SKM-1 (cell line): ENCODE results near the gene KPNA2.
A peak's percentile ranks its signal among the peaks of the same experiment; 100 is the strongest.
"Not testable (repeated sequence)": the region's sequence is repeated elsewhere in the genome, so short reads cannot be mapped to it uniquely, and the experiment has no call there.

ENCODE experiments used
- DNase-seq: peaks from one replicate; lab custom pipeline; 2025; ENCODE audit not compliant: unreplicated experiment; lab: John Stamatoyannopoulos, UW

KPNA2 gene

DNA sequence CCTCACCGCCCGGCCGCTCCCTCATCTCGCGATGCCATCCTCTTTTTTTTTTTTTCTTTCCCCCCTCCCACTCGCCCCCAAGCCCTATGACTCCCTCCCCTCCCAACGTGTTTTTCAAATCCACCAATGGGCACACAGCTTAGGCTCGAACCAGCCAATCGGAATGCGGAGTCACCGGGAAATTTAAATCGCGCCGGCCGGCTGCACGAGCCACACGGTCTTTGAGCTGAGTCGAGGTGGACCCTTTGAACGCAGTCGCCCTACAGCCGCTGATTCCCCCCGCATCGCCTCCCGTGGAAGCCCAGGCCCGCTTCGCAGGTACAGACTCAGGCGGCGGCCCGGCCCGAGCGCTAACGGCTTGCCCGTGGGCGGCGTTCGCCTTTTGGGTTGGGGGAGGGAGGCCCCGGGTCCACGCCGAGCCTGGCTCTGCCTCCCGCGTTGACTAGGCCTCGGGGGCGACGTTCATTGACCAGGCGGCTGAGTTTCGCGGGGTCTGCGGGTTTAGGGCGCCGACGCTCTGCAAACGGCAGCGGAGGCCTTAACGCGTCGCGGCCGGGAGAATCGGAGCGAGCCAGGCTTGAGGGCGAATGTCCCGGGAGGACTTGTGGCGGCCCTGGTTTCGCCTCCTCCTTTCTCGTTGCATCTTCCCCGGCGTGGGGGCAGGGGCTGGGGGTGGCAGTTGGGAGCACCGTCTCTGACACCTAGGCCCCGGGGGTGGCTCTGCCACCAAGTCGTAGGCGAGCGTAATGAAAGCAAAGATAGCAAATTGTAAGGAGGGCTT is at the start of gene KPNA2:
Gene KPNA2 (plus strand): TSS at position 213 of the 781 bp plus-strand sequence. CDS start 1,398 bp downstream, outside the sequence.
- DNase-seq = peak; percentile 96

DNA sequence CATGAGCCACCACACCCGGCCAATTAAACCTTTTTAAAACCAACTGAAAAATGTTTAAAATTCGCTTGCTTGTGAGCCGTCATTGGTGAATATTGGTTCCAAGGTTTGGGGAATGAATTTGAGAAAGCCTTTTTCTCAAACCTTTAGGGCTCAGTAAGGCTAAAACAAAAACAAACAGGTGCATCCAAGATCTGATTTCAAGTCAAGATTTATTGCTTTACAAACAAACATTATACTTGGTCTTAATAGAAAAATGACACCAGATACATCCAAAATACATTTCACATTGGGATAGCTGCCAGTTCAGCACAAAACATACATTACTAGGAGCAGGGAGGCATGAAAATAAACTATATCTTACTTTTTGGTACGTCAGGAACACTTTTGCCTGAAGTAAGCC is 44.6 kb upstream of the KPNA2 start:
- DNase-seq = no peak

DNA sequence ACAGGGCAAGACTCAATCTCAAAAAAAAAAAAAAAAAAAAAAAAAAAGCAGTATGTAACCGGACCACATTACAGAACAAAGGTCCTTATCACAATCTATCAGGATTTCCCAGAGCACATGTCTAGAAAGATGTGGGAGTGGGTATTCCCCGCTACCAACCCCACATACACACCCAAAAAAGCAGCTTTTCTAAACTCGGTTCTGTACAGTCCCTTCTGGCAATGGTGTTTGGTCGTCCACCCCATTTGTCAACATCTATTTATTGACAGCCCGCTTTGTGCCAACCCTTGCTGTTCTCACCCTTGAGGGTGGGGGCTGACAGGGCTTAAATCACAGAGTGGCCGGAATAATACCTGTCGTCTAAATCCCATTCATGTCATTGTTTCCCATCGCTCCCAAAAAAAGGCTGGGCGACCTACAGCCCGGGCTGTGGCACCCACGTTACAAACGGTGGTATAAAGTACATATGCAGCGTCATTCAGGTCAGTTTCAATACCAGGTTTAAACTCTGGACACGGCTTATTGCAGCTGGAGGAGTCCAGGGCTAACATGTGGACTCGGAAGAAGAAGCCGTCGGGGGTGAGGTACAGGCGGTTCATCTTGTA is 42.9 kb upstream of the KPNA2 start:
- no peak for DNase-seq

DNA sequence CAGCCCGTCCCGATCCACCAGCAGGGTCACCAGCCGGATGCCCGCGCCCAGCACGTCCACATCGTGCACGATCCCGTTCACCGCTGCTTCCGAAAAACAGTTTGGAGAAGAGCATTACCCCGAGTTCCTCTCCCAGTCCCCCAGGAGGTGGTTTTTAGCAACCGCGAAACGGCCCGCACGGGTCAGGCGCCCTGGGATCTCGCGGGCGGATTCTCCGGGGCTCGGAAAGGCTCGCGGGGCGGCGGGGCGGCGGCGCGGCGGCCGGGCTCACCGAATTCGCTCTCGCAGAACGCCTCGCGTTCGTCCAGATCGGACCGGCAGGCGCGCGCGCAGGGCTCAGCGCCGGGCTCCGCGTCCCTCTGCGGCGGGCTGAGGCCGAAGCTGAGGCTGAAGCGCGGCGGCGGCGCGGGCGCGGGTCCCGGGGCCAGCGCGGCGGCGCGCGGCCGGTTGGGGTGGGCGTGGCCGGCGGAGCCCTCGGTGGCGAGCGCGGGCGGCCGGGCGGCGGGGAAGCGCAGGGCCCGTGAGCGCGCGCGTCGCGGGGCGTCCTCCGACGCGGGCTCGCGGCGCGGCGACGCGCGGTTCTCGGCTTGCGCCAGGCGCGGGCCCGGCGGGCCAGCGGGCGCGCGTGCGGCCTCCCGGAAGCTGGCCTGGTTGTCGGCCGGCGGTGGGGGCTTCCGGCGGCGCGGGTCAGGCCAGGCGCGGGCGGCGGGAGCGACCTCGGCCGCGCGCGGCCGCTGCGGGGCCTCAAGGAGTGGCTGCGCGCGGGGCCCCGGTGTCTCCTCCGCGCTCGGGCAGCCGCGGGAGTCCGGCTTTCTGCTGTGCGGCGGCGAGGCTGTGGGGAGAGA is 42.2 kb upstream of the KPNA2 start:
- peak; percentile 73 for DNase-seq

DNA sequence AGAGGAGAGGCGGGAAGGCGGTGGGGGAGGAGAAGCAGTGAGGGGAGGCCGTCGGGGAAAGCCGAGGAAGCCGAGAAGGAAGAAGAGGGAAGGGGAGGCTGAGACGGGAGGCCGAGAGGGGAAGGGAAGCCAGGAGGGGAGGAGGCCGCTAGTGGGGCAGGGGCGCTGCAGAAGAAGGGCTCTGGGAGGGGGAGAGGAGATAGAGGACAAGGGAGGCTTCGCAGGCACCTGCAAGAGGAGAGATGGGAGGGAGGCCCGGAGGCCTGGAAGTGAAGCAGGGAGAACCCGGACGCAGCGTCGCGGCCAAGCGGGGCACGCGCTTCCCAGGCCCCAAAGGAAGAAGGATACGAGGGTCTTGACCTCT is 41.6 kb upstream of the KPNA2 start:
- no peak for DNase-seq

DNA sequence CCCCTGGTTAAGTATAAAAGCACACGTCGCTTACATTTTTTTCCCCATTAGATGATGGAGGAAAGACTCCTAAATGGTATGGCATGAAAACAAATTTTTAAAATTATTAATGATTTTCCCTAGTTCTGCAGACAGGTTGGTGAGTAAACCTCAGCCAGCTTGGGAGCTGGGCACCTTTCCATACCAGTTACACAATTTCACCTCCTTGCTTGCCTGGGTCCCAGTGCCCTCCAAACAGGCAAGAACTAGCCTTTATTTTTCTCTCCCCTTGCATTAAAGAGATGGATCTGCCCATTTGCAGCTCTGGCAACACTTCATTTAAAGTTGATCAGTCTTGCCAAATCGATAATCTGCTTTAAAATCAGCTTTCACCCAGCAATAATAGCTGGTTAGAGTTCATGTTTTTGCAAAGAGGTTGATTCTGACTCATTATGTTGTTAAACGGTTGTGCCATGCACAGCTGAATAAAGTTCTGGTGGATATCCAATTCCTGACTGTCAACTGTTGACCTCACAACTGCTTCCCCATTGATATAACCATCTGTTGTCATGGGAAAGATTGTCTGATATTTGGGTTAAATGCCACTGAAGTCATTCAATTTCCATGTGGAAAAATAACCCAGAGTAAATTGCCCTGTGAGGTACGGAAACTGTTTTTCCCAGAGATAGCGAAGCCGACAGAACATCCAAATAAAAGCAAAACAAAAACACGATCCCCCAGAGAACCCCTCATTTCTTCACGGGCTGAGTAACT is 40.5 kb upstream of the KPNA2 start:
- DNase-seq = no peak

DNA sequence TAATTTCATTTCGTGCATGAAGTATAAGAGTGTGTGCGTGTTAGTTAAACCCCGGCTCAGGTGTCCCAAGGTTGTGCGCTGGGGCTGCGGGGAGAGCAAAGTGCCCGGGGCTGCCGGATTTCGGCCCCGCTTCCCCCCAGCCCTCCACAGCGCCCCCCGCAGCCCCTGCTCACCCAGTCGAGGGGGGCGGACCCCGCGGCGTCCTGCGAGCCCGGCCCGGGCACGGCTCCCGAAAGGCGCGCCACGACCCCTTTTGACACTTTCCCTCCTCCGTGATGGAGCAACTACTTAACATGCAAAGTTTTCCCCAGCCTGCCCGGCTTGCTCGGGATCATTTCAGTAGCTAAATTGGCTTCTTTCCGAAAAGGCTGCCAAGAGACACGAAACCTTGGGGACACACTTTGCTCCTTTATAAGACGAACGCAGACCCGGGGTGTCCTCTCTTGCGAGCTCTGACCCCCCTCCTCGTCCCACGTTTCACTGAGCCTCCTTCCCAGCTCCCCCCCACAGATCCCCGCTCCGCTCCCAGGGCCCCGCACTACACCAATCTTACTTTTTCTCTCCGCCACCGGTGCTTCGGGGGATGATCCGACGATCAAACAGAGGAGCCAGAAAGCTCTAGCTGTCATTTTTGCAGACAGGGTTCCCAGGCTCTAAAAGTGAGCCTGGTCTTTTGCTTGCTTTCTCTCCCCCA is 39.8 kb upstream of the KPNA2 start:
- no peak for DNase-seq

DNA sequence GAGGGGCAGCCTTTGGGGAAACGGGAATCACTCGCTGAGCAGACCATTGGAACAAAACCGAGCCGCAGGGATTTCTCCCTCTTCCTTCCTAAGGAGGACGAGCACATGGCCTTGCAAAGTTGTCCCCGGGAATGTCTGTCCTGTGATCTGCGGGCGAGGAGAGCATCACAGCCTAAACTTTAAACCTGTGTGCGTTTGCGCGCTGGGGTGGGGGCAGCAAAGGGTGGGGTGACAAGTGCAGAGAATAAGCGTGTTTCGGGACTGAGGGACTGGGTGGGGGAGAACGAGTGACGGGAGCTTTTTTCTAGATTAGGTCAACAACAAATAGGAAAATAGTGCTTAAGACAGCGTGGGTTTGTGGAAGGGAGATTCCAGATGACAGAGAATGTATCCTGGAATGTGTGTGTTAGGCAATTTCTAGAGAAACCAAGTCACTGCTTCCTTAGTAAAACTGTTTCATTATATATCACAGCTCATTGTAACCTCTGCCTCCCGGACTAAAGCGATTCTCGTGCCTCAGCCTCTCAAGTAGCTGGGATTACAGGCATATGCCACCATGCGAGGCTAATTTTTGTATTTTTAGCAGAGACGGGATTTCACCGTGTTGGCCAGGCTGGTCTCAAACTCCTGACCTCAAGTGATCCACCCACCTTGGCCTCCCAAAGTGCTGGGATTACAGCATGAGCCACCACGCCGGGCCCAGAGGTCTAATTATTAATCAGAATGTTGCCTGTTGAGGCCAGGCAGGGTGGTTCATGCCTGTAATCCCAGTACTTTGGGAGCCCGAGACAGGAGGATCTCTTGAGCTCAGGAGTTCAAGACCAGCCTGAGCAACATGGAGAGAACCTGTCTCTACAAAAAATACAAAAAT is 39.0 kb upstream of the KPNA2 start, which contains the start of gene C17orf58:
Gene C17orf58 (minus strand): TSS at position 169 of the 871 bp plus-strand sequence. CDS start 271 bp downstream, outside the sequence.
- not testable (repeated sequence) for DNase-seq

DNA sequence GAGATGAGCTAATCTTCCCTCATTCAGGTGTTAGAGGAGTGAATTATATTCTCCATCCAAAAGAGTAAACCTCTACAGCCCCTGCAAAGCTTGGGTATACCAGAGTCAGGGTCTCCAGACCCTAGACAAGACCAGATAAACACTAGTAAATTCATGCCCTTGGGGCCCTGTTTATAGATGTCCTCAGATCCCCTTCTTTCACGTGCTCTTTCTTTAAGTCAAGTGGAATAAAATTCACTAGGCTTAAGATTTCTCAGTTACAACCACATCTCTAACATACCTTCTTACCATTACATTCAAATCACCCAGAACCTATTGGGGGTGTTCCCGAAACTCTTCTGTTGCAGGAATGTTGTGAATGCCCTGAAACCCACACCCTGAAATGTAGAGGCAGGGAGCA is 37.1 kb upstream of the KPNA2 start:
- DNase-seq = no peak

DNA sequence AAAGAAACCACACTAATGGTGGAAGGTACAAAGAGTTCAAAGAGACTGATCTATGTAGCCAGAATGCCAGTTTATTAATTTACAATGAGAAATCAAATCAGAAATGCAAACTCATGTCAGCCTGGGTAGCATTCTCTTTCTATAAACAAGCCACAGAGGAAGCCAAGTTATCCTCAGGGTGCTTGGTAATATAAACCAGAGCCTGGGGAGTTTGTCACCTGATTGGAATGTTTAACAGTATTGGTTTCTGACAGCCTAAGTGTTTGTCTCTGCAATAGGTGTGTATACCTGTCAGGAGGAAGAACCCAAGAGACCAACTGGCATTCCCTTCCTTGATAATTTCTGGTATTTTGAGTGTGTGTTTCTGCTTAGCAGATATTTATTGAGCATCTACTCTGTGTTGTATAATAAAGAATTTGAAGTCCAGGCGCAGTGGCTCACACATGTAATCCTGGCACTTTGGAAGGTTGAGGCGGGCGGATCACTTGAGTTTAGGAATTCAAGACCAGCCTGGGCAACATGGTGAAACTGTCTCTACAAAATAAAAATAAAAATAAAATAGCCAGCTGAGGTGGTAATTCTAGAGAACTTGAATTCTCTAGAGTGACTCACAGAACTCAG is 36.1 kb upstream of the KPNA2 start:
- DNase-seq = no peak

DNA sequence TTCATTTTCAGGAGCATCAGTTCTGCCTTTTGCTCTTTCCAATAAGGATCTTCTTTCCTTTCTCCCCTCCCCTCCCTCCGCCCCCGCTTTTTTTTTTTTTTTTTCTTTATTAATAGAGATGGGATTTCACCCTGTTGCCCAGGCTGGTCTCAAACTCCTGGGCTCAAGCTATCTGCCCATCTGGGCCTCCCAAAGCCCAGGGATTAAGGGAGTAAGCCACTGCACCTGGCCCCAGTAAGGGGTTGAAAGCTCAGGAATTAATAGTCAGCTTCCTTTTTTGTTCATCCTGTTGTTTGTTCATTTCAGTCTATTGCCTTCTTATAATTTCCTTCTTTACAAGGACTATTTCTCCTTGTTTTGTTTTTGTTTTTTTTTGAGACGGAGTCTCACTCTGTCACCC is 31.3 kb upstream of the KPNA2 start:
- DNase-seq = no peak

DNA sequence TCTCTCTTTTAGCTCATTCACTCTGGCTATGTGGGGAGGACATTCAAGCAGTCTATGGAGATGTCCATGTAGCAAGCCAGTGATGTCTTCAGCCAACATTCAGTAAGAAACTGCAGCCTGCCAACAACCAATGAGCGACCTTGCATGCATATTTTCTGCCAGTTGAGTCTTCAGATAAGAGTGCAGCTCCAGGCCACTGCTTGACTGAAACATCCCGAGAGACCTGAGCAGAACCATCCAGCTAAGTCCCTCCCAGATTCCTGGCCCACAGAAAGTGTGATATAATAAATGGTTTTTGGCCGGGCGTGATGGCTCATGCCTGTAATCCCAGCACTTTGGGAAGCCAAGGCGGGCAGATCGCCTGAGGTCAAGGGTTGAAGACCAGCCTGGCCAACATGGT is 28.7 kb upstream of the KPNA2 start:
- DNase-seq = no peak

DNA sequence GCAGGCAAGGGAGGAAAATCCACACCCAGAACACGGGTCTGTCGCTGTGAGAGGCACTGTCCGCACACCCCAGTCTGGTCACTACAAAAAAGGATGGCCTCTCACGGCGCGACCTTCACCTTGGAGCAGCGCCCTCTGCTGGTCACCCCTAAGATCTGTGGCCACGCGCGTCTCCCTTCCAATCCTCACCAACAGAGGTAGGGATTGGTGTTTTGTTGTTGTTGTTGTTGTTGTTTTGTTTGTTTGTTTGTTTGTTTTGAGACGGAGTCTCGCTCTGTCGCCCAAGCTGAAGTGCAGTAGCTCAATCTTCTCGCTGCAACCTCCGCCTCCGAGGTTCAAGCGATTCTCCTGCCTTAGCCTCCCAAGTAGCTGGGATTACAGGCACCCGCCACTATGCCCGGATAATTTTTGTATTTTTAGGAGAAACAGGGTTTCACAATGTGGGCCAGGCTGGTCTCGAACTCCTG is 24.3 kb upstream of the KPNA2 start:
- peak; percentile 45 for DNase-seq

DNA sequence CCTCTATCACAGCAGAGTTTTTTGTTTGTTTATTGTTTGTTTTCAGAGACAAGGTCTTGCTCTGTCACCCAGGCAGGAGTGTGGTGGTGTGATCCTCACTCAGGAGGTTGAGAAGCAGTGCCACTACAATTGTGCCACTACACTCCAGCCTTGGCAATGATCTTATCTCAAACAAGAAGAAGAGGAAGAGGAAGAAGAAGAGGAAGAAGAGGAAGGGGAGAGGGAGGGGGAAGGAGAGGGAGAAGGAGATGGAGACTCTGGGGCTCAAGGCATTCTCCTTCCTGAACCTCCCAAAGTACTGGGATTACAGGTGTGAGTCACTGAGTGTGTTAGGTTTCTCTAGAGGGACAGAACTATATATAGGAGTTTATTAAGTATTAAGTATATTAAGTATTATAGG is 22.1 kb upstream of the KPNA2 start:
- DNase-seq = no peak

DNA sequence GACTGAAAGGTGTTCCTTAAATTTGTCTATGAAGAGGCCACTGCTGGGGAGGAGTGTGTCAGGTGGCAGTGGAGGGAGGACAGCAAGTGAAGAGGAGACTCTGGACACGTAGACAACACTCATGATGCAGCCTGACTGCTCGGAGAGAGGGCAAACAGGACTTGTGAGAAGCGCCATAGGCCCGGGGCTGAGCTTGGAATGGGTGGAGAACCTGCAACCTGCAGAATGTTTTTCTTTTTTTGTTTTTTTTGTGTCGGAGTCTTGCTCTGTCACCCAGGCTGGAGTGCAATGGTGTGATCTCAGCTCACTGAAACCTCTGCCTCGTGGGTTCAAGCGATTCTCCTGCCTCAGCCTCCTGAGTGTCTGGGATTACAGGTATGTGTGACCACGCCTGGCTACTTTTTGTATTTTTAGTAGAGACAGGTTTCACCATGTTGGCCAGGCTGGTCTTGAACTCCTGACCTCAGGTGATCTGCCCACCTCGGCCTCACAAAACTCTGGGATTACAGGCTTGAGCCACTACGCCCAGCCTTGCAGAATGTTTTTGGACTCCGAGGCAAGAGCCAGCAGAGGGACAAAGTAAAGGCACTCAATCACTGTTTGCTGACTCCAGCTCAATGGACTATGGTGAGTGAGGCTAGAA is 20.3 kb upstream of the KPNA2 start:
- DNase-seq = no peak

DNA sequence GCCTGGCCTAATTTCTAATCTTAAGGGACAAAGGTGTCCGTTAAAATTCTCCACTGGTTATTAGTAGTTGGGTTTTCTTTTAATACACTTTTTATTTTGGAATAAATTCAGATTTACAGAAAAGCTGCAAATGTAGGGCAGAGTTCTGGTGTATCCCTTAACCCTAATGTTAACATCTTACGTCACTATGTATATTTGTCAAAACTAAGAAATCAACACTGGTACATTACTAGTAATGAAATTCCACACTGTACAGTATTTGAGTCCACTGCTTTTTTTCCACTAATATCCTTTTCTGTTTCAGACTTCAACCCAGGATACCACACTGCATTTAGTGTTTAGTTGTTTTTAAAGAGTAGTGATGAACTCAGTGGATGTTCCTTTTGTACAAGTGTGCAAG is 18.7 kb upstream of the KPNA2 start:
- no peak for DNase-seq

DNA sequence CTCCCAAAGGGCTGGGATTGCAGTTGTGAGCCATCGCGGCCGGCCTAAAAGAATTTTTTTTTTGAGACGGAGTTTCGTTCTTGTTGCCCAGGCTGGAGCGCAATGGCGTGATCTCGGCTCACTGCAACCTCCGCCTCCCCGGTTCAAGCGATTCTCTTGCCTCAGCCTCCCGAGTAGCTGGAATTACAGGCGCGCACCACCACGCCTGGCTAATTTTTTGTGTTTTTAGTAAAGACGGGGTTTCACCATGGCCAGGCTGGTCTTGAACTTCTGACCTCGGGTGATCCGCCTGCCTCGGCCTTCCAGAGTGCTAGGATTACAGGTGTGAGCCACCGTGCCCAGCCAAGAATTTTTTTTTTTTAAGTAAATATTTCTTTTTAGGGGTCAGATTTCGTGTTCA is 17.0 kb upstream of the KPNA2 start:
- not testable (repeated sequence) for DNase-seq

DNA sequence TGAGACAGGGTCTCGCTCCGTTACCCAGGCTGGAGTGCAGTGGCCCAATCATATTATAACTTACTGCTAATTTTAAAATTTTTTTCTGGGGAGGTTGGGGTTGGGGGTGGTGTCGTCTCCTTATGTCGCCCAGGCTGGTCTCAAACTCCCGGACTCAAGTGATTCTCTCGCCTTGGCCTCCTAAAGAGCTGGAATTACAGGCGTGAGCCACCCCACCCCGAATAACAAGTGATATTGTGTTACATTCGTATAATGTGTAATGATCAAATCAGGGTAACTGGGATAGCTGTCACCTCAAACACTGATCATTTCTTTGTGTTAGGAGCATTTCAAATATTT is 16.2 kb upstream of the KPNA2 start:
- DNase-seq = no peak
